ENCODE data around the gene C11orf68. TPM values are rescaled to one million over a fixed set of nuclear protein-coding genes. Genes with fewer than 3 reads are reported as not detected.
A peak's percentile ranks its signal among the peaks of the same experiment; 100 is the strongest.

The C11orf68 gene
- total and polyA plus RNA-seq, 2 donors (not counting 1 experiment from before 2014, with no cell fraction given): 34.9 to 50.6 TPM

- Mint-ChIP-seq H3K27ac (no peak overlapping the region), H3K27me3 (peaks cover 15% of the 10 kb centered on the region), H3K4me1 (peaks cover 10% of the 10 kb centered on the region), H3K9me3 (ENCODE audit: insufficient read depth) (no peaks in the 10 kb centered on the region), H3K4me3 (peak overlapping the region; percentile 73)
- Histone ChIP-seq H3K9ac (ENCODE audit: low read length) (peak overlapping the region; percentile 71), H3K27ac (ENCODE audit: low read length in 2 of 2) (no peak overlapping the region), H3K9me3 (ENCODE audit: control extremely low read depth in 1 of 3, control insufficient read depth in 2 of 3, insufficient read depth in 1 of 3, low read length in 2 of 3) (peaks cover 0 to 10% (median 0%) of the 10 kb centered on the region in 3 donors), H3K4me2 (replicated peaks; ENCODE audit: low read depth, low read length, poor library complexity, severe bottlenecking) (peak overlapping the region; percentile 95), H3K79me2 (ENCODE audit: control insufficient read depth, insufficient read depth, low read length) (no peaks in the 10 kb centered on the region), H3K4me3 (ENCODE audit: control extremely low read depth in 1 of 5, extremely low read depth in 1 of 5, insufficient read depth in 1 of 5, low read depth in 2 of 5, low read length in 4 of 5) (peak overlapping the region; percentile 2 to 64 (median 52)), H3K4me1 (ENCODE audit: control insufficient read depth in 2 of 2, insufficient read depth in 2 of 2, low read length in 2 of 2) (peaks cover 20% of the 10 kb centered on the region in 2 donors), H4K20me1 (ENCODE audit: control insufficient read depth, insufficient read depth, low read length, poor library complexity, severe bottlenecking) (no peaks in the 10 kb centered on the region), H2AFZ (ENCODE audit: insufficient read depth, low read depth, low read length, poor library complexity, severe bottlenecking) (peak overlapping the region; percentile 68), H3K27me3 (replicated peaks in 1 of 4; ENCODE audit: control extremely low read depth in 1 of 4, control insufficient read depth in 3 of 4, insufficient read depth in 4 of 4, low read length in 3 of 4) (peaks cover 0 to 38% (median 12%) of the 10 kb centered on the region in 4 experiments), H3K36me3 (replicated peaks in 1 of 2; ENCODE audit: control extremely low read depth in 1 of 2, control insufficient read depth in 1 of 2, extremely low read depth in 1 of 2, insufficient read depth in 2 of 2, low read length in 1 of 2) (no peaks in the 10 kb centered on the region)
- WGBS (ENCODE audit: insufficient coverage): 4% methylated on average over 77 of the region's 78 CpGs
- ChIA-PET CTCF (interaction anchor here (1.3 to 4.0 kb wide), 4 partner anchors 9 to 15 kb away, joined by 7 to 44 read pairs (median 14); partner anchors contain the start of genes CCDC85B and FIBP), POLR2A (interaction anchor here (4.4 kb wide), 1 partner anchor 10 kb away, joined by 33 read pairs; the partner anchor contains the start of genes CCDC85B and FIBP)
- intact Hi-C loops (cut with micrococcal nuclease): loop anchor here (1.0 kb wide), 3 partner anchors 9 to 41 kb away; partner anchors contain the start of genes C11orf68, CCDC85B, CFL1 and DRAP1
- TF ChIP-seq CTCF (IDR thresholded peaks at IDR 0.05) (no peak), EZH2 (IDR thresholded peaks at IDR 0.05; ENCODE audit: borderline replicate concordance, insufficient read depth, low read depth, low read length, poor library complexity, severe bottlenecking) (no peak)
- peak; percentile 56 for DNase-seq
- no peak for ATAC-seq (ENCODE audit: low read depth)
Measured at GRCh38 chr11:65899356-65900124, 19.3 kb downstream of the C11orf68 start.
